K562 (cell line): ENCODE data around the gene PUS7. TPM values are rescaled to one million over a fixed set of nuclear protein-coding genes. Genes with fewer than 3 reads are reported as not detected.

Source experiments
- ATAC-seq: fragments of 200-7000 bp; cut with Tn5 transposase; 3 replicates; pipeline ENCODE4 v1.9.1; 2020; ENCODE audit warnings: moderate library complexity
- BruUV-seq: library from RNA; stranded (reverse); fragments of 400-500 nt; replicated peaks from 2 replicates; lab custom pipeline; 2021; lab: Mats Ljungman, UMichigan
- CTCF ChIA-PET: fragments of 300-600 bp; formaldehyde crosslinking; extraction: SDS; loops from one replicate; lab custom pipeline; 2021; ENCODE audit warnings: low intra/inter-chr PET ratio; lab: Yijun Ruan, JAX
- POLR2A ChIA-PET: fragments of 300-600, 350-650 bp; sonication (Branson Sonifier 250); formaldehyde crosslinking; extraction: SDS; loops from one replicate; lab custom pipeline; 2021; ENCODE audit warnings: antibody characterized with exemption, inconsistent platforms; lab: Yijun Ruan, JAX
- DNase-seq, 4 experiments: peaks; one replicate each; pipeline versions ENCODE4 v3.0.0 to v3.0.0-alpha.2; 2011 to 2018; ENCODE audit warnings: low spot score in 3 of 4, mixed read lengths in 3 of 4; ENCODE audit errors: extremely low read depth in 1 of 4
- FAIRE-seq: peaks from 2 replicates; lab custom pipeline; 2011; peaks lifted over from hg19 to GRCh38; lab: Jason Lieb, UNC
- H2AFZ ChIP-seq: 2 replicates; pipeline ENCODE4 v1.6.0; 2011; ENCODE audit warnings: low read depth, low read length, control low read depth, inconsistent platforms
- H3K27ac ChIP-seq: fragments of 200-600 bp; 3 replicates; pipeline ENCODE4 v1.8.0; 2011; ENCODE audit warnings: low read depth, mild to moderate bottlenecking, control low read depth, inconsistent platforms, low read length, moderate library complexity, mixed read lengths; ENCODE audit errors: extremely low read depth
- H3K27me3 ChIP-seq, 2 experiments: fragments of 300-600 bp in 1 of 2; 2 replicates in 1 of 2; 3 replicates in 1 of 2; pipeline versions ENCODE4 v1.6.0 to v1.8.0; 2011; ENCODE audit warnings: inconsistent platforms in 2 of 2, low read length in 2 of 2, mild to moderate bottlenecking in 1 of 2, mixed read lengths in 1 of 2, moderate library complexity in 1 of 2; ENCODE audit not compliant: control insufficient read depth in 2 of 2, insufficient read depth in 2 of 2
- H3K36me3 ChIP-seq: fragments of 300-600 bp; 3 replicates; pipeline ENCODE4 v1.8.0; 2011; ENCODE audit warnings: mild to moderate bottlenecking, low read length, inconsistent platforms; ENCODE audit not compliant: control insufficient read depth, insufficient read depth
- H3K4me1 ChIP-seq, 2 experiments: fragments of 200-600 bp in 1 of 2; replicated peaks in 1 of 2; 2 replicates in 1 of 2; 3 replicates in 1 of 2; pipeline versions ENCODE4 v1.5.1 to v1.8.0; 2011; ENCODE audit warnings: inconsistent platforms in 2 of 2, low read length in 2 of 2, mild to moderate bottlenecking in 1 of 2, mixed read lengths in 1 of 2, moderate library complexity in 1 of 2; ENCODE audit not compliant: control insufficient read depth in 2 of 2, insufficient read depth in 2 of 2
- H3K4me2 ChIP-seq: 2 replicates; pipeline ENCODE4 v1.6.1; 2011; ENCODE audit warnings: low read length, control low read depth, inconsistent platforms, mixed read lengths; ENCODE audit not compliant: insufficient read depth
- H3K4me3 ChIP-seq: fragments of 200-600 bp; sonication (generic), shearing (Covaris generic); 2 replicates; pipeline ENCODE4 v1.5.1; 2016; ENCODE audit warnings: control low read depth, inconsistent platforms
- H3K79me2 ChIP-seq: fragments of 200-600 bp; 3 replicates; pipeline ENCODE4 v1.8.0; 2011; ENCODE audit warnings: low read length, inconsistent platforms; ENCODE audit not compliant: control insufficient read depth, insufficient read depth
- H3K9ac ChIP-seq, 2 experiments: 2 replicates each; pipeline versions ENCODE4 v1.6.0 to v1.6.1; 2011; ENCODE audit warnings: low read depth in 2 of 2, low read length in 2 of 2, control low read depth in 1 of 2, inconsistent platforms in 1 of 2, mild to moderate bottlenecking in 1 of 2, mixed read lengths in 1 of 2; ENCODE audit not compliant: insufficient read depth in 1 of 2
- H3K9me1 ChIP-seq: one replicate; pipeline ENCODE4 v1.6.0; 2011; ENCODE audit warnings: inconsistent platforms, mild to moderate bottlenecking, low read length, moderate library complexity; ENCODE audit not compliant: control insufficient read depth, insufficient read depth
- H3K9me3 ChIP-seq: replicated peaks from 2 replicates; pipeline ENCODE4 v1.5.1; 2011; ENCODE audit warnings: low read depth, low read length, inconsistent platforms; ENCODE audit not compliant: control insufficient read depth, insufficient read depth
- H4K20me1 ChIP-seq: replicated peaks from 2 replicates; pipeline ENCODE4 v1.6.1; 2011; ENCODE audit warnings: low read length, inconsistent platforms, mixed read lengths; ENCODE audit not compliant: control insufficient read depth, insufficient read depth
- ATF2 ChIP-seq: sonication (generic); formaldehyde crosslinking; IDR thresholded peaks from 2 replicates; pipeline ENCODE4 v1.8.1; 2022; ENCODE audit warnings: missing genetic modification reagents
- ATF3 ChIP-seq, 2 experiments: fragments of 450-650 bp in 1 of 2; sonication (generic) in 1 of 2; formaldehyde crosslinking in 1 of 2; IDR thresholded peaks in 1 of 2; conservative IDR thresholded peaks in 1 of 2; 2 replicates each; pipeline versions ENCODE4 v1.6.1 to v1.8.1; 2016 to 2023; ENCODE audit warnings: mild to moderate bottlenecking in 2 of 2, moderate library complexity in 2 of 2, inconsistent platforms in 1 of 2, missing genetic modification reagents in 1 of 2
- BCOR ChIP-seq: fragments of 450-650 bp; IDR thresholded peaks from 2 replicates; pipeline ENCODE4 v1.6.1; 2016
- ELK3 ChIP-seq: fragments of 450-650 bp; formaldehyde crosslinking; IDR thresholded peaks from 2 replicates; pipeline ENCODE4 v1.4.0; 2020; ENCODE audit warnings: mild to moderate bottlenecking
- FUS ChIP-seq: fragments of 200-400 bp; formaldehyde crosslinking; optimal IDR thresholded peaks from 2 replicates; pipeline ENCODE3; 2017; ENCODE audit warnings: low read depth, low read length
- HCFC1 ChIP-seq: IDR thresholded peaks from 2 replicates; pipeline ENCODE4 v1.6.1; 2012; ENCODE audit warnings: low read depth, low read length, improper control_type of control experiment
- HDAC6 ChIP-seq: IDR thresholded peaks from 2 replicates; pipeline ENCODE4 v1.6.1; 2012; ENCODE audit warnings: low read depth, mild to moderate bottlenecking, control low read depth, inconsistent platforms, low read length, moderate library complexity
- MAFK ChIP-seq: IDR thresholded peaks from 2 replicates; pipeline ENCODE4 v1.6.1; 2011; ENCODE audit warnings: low read length, improper control_type of control experiment
- MTA2 ChIP-seq: fragments of 450-650 bp; IDR thresholded peaks from 2 replicates; pipeline ENCODE4 v1.6.1; 2016; ENCODE audit warnings: low read depth
- POLR2H ChIP-seq: IDR thresholded peaks from 2 replicates; pipeline ENCODE4 v1.6.1; 2016; ENCODE audit warnings: missing genetic modification characterization, low read depth, mild to moderate bottlenecking, control low read depth, missing compliant biosample characterization, moderate library complexity
- RBM34 ChIP-seq: fragments of 200-400 bp; formaldehyde crosslinking; IDR thresholded peaks from 2 replicates; pipeline ENCODE4 v1.6.1; 2018; ENCODE audit warnings: low read length, borderline replicate concordance; ENCODE audit not compliant: insufficient read depth
- SIX5 ChIP-seq, 2 experiments: IDR thresholded peaks; 2 replicates each; pipeline ENCODE4 v1.6.1; 2011; ENCODE audit warnings: low read length in 2 of 2, borderline replicate concordance in 1 of 2, low read depth in 1 of 2, mild to moderate bottlenecking in 1 of 2, moderate library complexity in 1 of 2; ENCODE audit not compliant: insufficient read depth in 1 of 2
- ZBTB1 ChIP-seq: sonication (generic); formaldehyde crosslinking; IDR thresholded peaks from 2 replicates; pipeline ENCODE4 v1.8.1; 2023; ENCODE audit warnings: missing genetic modification reagents, low read depth, mild to moderate bottlenecking, borderline replicate concordance
- ZNF24 ChIP-seq: fragments of 450-650 bp; IDR thresholded peaks from 2 replicates; pipeline ENCODE4 v1.6.1; 2016
- ZNF311 ChIP-seq: fragments of 250-450 bp; sonication (Bioruptor Pico); IDR thresholded peaks from 2 replicates; pipeline ENCODE4 v1.4.0; 2020; ENCODE audit warnings: mild to moderate bottlenecking, moderate library complexity
- WGBS: fragments of 100-300 bp; shearing (Covaris generic); methylation state at CpG from one replicate; pipeline ENCODE4 v1.1.6; 2016; ENCODE audit warnings: low coverage, mixed read lengths; ENCODE audit not compliant: insufficient coverage; ENCODE audit errors: missing lambda C conversion rate; 5-methylcytosine and 5-hydroxymethylcytosine counted together
- in situ Hi-C: fragments of 300-500 bp; cut with MboI; formaldehyde crosslinking; loops from 4 replicates; pipeline ENCODE4 v1.15.0; 2018; ENCODE audit warnings: inconsistent platforms, mixed read lengths
- intact Hi-C: fragments of 100-400 bp; cut with micrococcal nuclease; formaldehyde crosslinking; loops from 2 replicates; pipeline ENCODE4 v1.14.2; 2022
- polyA plus RNA-seq, 8 experiments: library from polyadenylated mRNA; depleted of rRNA in 4 of 8; stranded (reverse) in 5 of 8; unstranded in 3 of 8; fragments of >200 nt; fragmentation: Nextera tagmentation in 2 of 8; fragmentation: Illumina TruSeq in 1 of 8; extraction: Ambion mirVana in 2 of 8; extraction: Trizol in 1 of 8; gene quantifications; 2 replicates each; pipeline versions ENCODE4 v1.2.1 to v1.2.3, GENCODE V29; 2011 to 2014; ENCODE audit warnings: inconsistent platforms in 1 of 8, missing spikeins in 1 of 8
- total RNA-seq, 7 experiments: library from RNA; depleted of rRNA in 6 of 7; stranded (reverse); fragments of >200 nt in 6 of 7; fragmentation: Illumina TruSeq in 2 of 7; extraction: Trizol in 2 of 7; gene quantifications; 2 replicates each; pipeline versions ENCODE4 v1.2.1 to v1.2.3, GENCODE V29; 2011 to 2021; ENCODE audit warnings: low replicate concordance in 1 of 7

PUS7 gene
- total and polyA plus RNA-seq, 9 of the 15 experiments (the other 6 are each of a cell fraction or from before 2014, with no cell fraction given): 15.1 to 95.6 (median 63.2) TPM

GRCh38 chr7:105478606-105479005 lies 43.5 kb downstream of the PUS7 start:
- POLR2A ChIA-PET: interaction anchor here (0.6 kb wide), 1 partner anchor 28 kb away, joined by 3 read pairs; no protein-coding TSS in a partner anchor
- CTCF ChIA-PET: no interaction called here
- H3K36me3 ChIP-seq: peaks cover 75% of the 10 kb centered on the region
- no peak for FAIRE-seq
- intact Hi-C loops: no loop called here
- no peak overlapping the region for H3K27ac ChIP-seq
- TF ChIP-seq SIX5 (IDR thresholded peaks at IDR 0.05; ENCODE audit: borderline replicate concordance in 1 of 2, insufficient read depth in 1 of 2, low read depth in 1 of 2, low read length in 2 of 2) (no peak), RBM34 (no peak), ELK3 (CRISPR knock-in tag) (no peak), HCFC1 (no peak), ATF2 (CRISPR knock-in tag) (no peak), ZNF24 (no peak), MAFK (no peak), POLR2H (tag) (no peak), FUS (no peak), BCOR (no peak), HDAC6 (no peak), ZNF311 (no peak), MTA2 (no peak), ATF3 (IDR thresholded peaks at IDR 0.05) (no peak), ATF3 (CRISPR knock-in tag; conservative IDR thresholded peaks at IDR 0.05) (no peak), ZBTB1 (CRISPR knock-in tag) (no peak)
- in situ Hi-C loops: no loop called here
- H3K4me2 ChIP-seq: no peak overlapping the region
- TSS peak; percentile 27 for BruUV-seq
- ATAC-seq: no peak
- no peaks in the 10 kb centered on the region for H3K79me2 ChIP-seq
- no peak for DNase-seq
- 95% methylated on average over 5 of the region's 5 CpGs for WGBS
- no peaks in the 10 kb centered on the region for H4K20me1 ChIP-seq
- no peak overlapping the region for H2AFZ ChIP-seq
- H3K4me3 ChIP-seq: no peak overlapping the region
- no peaks in the 10 kb centered on the region for H3K9me1 ChIP-seq
- H3K9me3 ChIP-seq: no peaks in the 10 kb centered on the region
- no peak overlapping the region for H3K9ac ChIP-seq
- H3K27me3 ChIP-seq: no peaks in the 10 kb centered on the region
- no peaks in the 10 kb centered on the region for H3K4me1 ChIP-seq
